OCI-LY1 (cell line): Measurements from ENCODE around the gene MAGI2.

ENCODE experiments used
- H2AFZ ChIP-seq: fragments of 200-600 bp; sonication (generic), shearing (Covaris generic); 2 replicates; pipeline ENCODE4 v1.6.0; 2014; ENCODE audit warnings: antibody characterized with exemption, mild to moderate bottlenecking, low read length
- H3F3A ChIP-seq: fragments of 200-600 bp; sonication (generic), shearing (Covaris generic); 2 replicates; pipeline ENCODE4 v1.6.0; 2014; ENCODE audit warnings: mild to moderate bottlenecking, antibody characterized with exemption, low read length, moderate library complexity; ENCODE audit not compliant: insufficient read depth
- H3K27ac ChIP-seq: fragments of 200-600 bp; sonication (generic); 2 replicates; pipeline ENCODE4 v1.5.1; 2014; ENCODE audit warnings: low read length, mixed run types, mild to moderate bottlenecking, low read depth; ENCODE audit not compliant: poor library complexity, severe bottlenecking
- H3K27me3 ChIP-seq: fragments of 200-600 bp; sonication (generic); 2 replicates; pipeline ENCODE4 v1.6.0; 2014; ENCODE audit warnings: antibody characterized with exemption, mild to moderate bottlenecking, low read length, moderate library complexity; ENCODE audit not compliant: insufficient read depth
- H3K36me3 ChIP-seq: fragments of 200-600 bp; sonication (generic); 2 replicates; pipeline ENCODE4 v1.6.1; 2014; ENCODE audit warnings: mild to moderate bottlenecking, antibody characterized with exemption, low read length, moderate library complexity, mixed read lengths; ENCODE audit not compliant: insufficient read depth
- H3K4me1 ChIP-seq: fragments of 200-600 bp; sonication (generic); 2 replicates; pipeline ENCODE4 v1.5.1; 2014; ENCODE audit warnings: mild to moderate bottlenecking, low read length, moderate library complexity; ENCODE audit not compliant: insufficient read depth, severe bottlenecking
- H3K4me2 ChIP-seq: fragments of 200-600 bp; sonication (generic), shearing (Covaris generic); 2 replicates; pipeline ENCODE4 v1.6.1; 2014; ENCODE audit warnings: low read length
- H3K4me3 ChIP-seq: fragments of 200-600 bp; sonication (generic); 2 replicates; pipeline ENCODE4 v1.5.1; 2014; ENCODE audit warnings: low read length, low read depth, mild to moderate bottlenecking, mixed read lengths; ENCODE audit not compliant: poor library complexity, severe bottlenecking
- H3K79me2 ChIP-seq: fragments of 200-600 bp; shearing (Covaris generic); 2 replicates; pipeline ENCODE4 v1.6.1; 2016; ENCODE audit warnings: mixed run types, low read length, mixed read lengths; ENCODE audit not compliant: insufficient read depth
- H3K9ac ChIP-seq: fragments of 200-600 bp; sonication (generic), shearing (Covaris generic); 2 replicates; pipeline ENCODE4 v1.6.1; 2014; ENCODE audit warnings: mild to moderate bottlenecking, low read length, mixed read lengths
- H3K9me2 ChIP-seq: fragments of 200-600 bp; sonication (generic), shearing (Covaris generic); 2 replicates; pipeline ENCODE4 v1.6.1; 2014; ENCODE audit warnings: low read depth, mild to moderate bottlenecking, low read length, mixed read lengths
- H3K9me3 ChIP-seq: fragments of 200-600 bp; shearing (Covaris generic); 2 replicates; pipeline ENCODE4 v1.6.1; 2014; ENCODE audit warnings: low read length, mixed read lengths
- H4K20me1 ChIP-seq: fragments of 200-600 bp; sonication (generic), shearing (Covaris generic); 2 replicates; pipeline ENCODE4 v1.6.0; 2016; ENCODE audit warnings: mild to moderate bottlenecking, low read length; ENCODE audit not compliant: insufficient read depth
- CTCF ChIP-seq: fragments of 200-600 bp; sonication (generic), shearing (Covaris generic); IDR thresholded peaks from 2 replicates; pipeline ENCODE4 v1.5.1; 2017; ENCODE audit warnings: mild to moderate bottlenecking, antibody characterized with exemption, low read length, moderate library complexity, mixed read lengths
- EZH2 ChIP-seq: fragments of 200-600 bp; sonication (generic), shearing (Covaris generic); IDR thresholded peaks from 2 replicates; pipeline ENCODE4 v1.8.0; 2017; ENCODE audit warnings: borderline replicate concordance, mixed run types, mild to moderate bottlenecking, antibody characterized with exemption, low read length, moderate library complexity, mixed read lengths

MAGI2 gene

GRCh38 chr7:78780560-78780959 is 672.9 kb downstream of the MAGI2 start:
- H3K79me2 ChIP-seq, result no peaks in the 10 kb centered on the region
- no peaks in the 10 kb centered on the region for H3K9me3 ChIP-seq
- H3K4me3 ChIP-seq, result no peak overlapping the region
- H3K4me1 ChIP-seq, result no peaks in the 10 kb centered on the region
- H2AFZ ChIP-seq, result no peak overlapping the region
- no peaks in the 10 kb centered on the region for H3K27me3 ChIP-seq
- H4K20me1 ChIP-seq, result no peaks in the 10 kb centered on the region
- no peaks in the 10 kb centered on the region for H3K36me3 ChIP-seq
- no peaks in the 10 kb centered on the region for H3F3A ChIP-seq
- H3K9me2 ChIP-seq, result no peaks in the 10 kb centered on the region
- TF ChIP-seq CTCF (no peak), EZH2 (no peak)
- no peak overlapping the region for H3K9ac ChIP-seq
- no peak overlapping the region for H3K4me2 ChIP-seq
- no peak overlapping the region for H3K27ac ChIP-seq

- Histone ChIP-seq H3K4me3 (no peak overlapping the region), H3K9me3 (no peaks in the 10 kb centered on the region), H3K79me2 (no peaks in the 10 kb centered on the region), H3K27ac (no peak overlapping the region), H2AFZ (no peak overlapping the region), H3K4me1 (no peaks in the 10 kb centered on the region), H3K27me3 (no peaks in the 10 kb centered on the region), H4K20me1 (no peaks in the 10 kb centered on the region), H3K9me2 (no peaks in the 10 kb centered on the region), H3F3A (no peaks in the 10 kb centered on the region), H3K36me3 (no peaks in the 10 kb centered on the region), H3K4me2 (no peak overlapping the region), H3K9ac (no peak overlapping the region)
- TF ChIP-seq CTCF, result peak; percentile 21; the same call in 1 of the 2 replicates
- TF ChIP-seq EZH2, result no peak
These were observed 673.7 kb downstream of the MAGI2 start for GRCh38 chr7:78779788-78780187.

DNA sequence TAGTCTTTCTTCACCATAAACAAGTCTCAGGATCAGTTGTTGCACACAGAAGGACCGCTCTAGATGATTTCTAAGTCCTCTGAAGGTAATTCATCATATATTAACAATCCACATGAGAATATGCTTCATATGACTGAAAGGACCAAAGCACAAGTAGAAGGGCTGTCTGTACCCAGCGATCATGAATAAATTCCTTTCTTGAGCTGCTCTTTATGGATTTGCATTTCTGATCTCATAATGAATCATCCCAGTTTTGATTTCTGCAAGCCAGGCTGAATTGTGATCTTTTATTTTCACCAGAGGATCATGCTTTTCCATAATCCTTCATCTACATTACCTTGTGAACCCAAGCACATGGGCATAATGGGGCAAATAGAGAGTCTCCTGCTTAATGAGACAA is 675.6 kb downstream of the MAGI2 start:
- H3K9me2 ChIP-seq, result no peaks in the 10 kb centered on the region
- H3K4me1 ChIP-seq, result no peaks in the 10 kb centered on the region
- H3K27ac ChIP-seq, result no peak overlapping the region
- H3K36me3 ChIP-seq, result no peaks in the 10 kb centered on the region
- H3K79me2 ChIP-seq, result no peaks in the 10 kb centered on the region
- H3K27me3 ChIP-seq, result no peaks in the 10 kb centered on the region
- H3K9ac ChIP-seq, result no peak overlapping the region
- no peak for TF ChIP-seq EZH2
- no peak for TF ChIP-seq CTCF
- no peaks in the 10 kb centered on the region for H3F3A ChIP-seq
- H3K9me3 ChIP-seq, result no peaks in the 10 kb centered on the region
- no peak overlapping the region for H2AFZ ChIP-seq
- no peak overlapping the region for H3K4me2 ChIP-seq
- no peak overlapping the region for H3K4me3 ChIP-seq
- H4K20me1 ChIP-seq, result no peaks in the 10 kb centered on the region
